Esophagus muscularis mucosa (tissue), 3 donors: Measurements from ENCODE around the gene PRPF31.

ENCODE experiments used
- CTCF ChIP-seq, 3 experiments: fragments of 200-600 bp in 2 of 3; fragments of 450-650 bp in 1 of 3; sonication (generic) in 2 of 3; IDR thresholded peaks; one replicate each; pipeline ENCODE4 v1.5.1; 2017 to 2019; ENCODE audit warnings: antibody characterized with exemption in 3 of 3, mild to moderate bottlenecking in 2 of 3, moderate library complexity in 1 of 3
- POLR2A ChIP-seq: fragments of 450-650 bp; IDR thresholded peaks from one replicate; pipeline ENCODE4 v1.6.1; 2017; ENCODE audit warnings: antibody characterized with exemption, moderate library complexity, mild to moderate bottlenecking, low read depth
- POLR2AphosphoS5 ChIP-seq, 2 donors: sonication (generic); formaldehyde crosslinking; IDR thresholded peaks; one replicate each; pipeline ENCODE4 v1.6.1; 2017; ENCODE audit warnings: antibody characterized with exemption in 2 of 2

GRCh38 chr19:54147676-54148075 lies 32.1 kb downstream of the PRPF31 start:
- TF ChIP-seq POLR2AphosphoS5 (IDR thresholded peaks at IDR 0.05) (peak in 1 of 2 donors; percentile 64), CTCF (IDR thresholded peaks at IDR 0.05) (no peak), POLR2A (no peak)
